ENCODE results near the gene GATAD2A. TPM values are rescaled to one million over a fixed set of nuclear protein-coding genes. Genes with fewer than 3 reads are reported as not detected.

The GATAD2A gene
- total and polyA plus RNA-seq, 2 of the 13 experiments (the other 11 are each of a cell fraction or from before 2014, with no cell fraction given): 16.8 to 28.6 TPM

DNA sequence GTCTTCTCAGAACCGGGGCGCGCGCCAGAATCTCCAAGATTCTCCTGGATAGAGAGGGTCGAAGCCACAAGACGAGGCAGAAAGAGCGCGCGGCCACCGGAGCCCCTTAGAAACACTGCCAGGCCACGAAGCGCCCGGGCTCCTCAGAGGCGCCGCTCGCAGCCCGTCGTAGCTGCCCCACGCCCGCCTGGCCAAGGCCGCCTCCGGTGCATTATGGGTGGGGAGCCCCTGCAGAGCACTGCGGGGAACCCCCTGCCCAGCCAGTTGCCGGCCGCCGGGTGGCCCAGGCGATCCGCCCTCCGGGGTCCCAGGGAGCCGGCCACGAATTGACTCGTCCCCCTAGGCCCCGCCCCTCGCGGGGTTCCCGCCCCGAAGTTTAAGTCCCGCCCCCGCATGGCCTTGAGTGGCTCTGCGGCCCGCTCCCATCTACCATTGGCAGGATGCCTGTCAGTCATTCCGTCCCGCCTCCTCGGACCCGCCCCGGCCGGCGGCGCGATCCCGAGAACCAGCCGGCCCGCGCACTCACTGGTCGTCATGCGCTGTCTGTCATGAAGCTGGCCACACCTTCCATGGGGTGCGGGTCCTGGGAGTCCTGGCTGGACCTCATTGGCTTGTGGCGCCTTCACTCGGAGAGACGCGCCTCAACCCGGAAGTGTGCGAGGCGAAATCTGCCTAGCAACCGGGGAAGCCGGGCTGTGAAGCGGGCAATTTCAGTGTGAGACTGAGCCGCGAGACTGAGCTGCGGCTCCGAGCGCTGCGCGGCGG, 20.2 kb upstream of the GATAD2A start (continued):
- TF ChIP-seq ARID3A (IDR thresholded peaks at IDR 0.05; ENCODE audit: low read depth, low read length) (no peak), FOSL1 (CRISPR knock-in tag; IDR thresholded peaks at IDR 0.05; ENCODE audit: borderline replicate concordance) (no peak), NPAS2 (CRISPR knock-in tag; IDR thresholded peaks at IDR 0.05; ENCODE audit: borderline replicate concordance) (no peak), PLRG1 (conservative IDR thresholded peaks at IDR 0.05) (no peak), ZNF737 (CRISPR knock-in tag; IDR thresholded peaks at IDR 0.05; ENCODE audit: borderline replicate concordance) (no peak), ZNF570 (CRISPR knock-in tag; IDR thresholded peaks at IDR 0.05; ENCODE audit: borderline replicate concordance) (no peak), RELA (CRISPR knock-in tag; IDR thresholded peaks at IDR 0.05) (no peak), ZNF431 (CRISPR knock-in tag; IDR thresholded peaks at IDR 0.05; ENCODE audit: borderline replicate concordance, low read depth) (no peak), ZNF776 (CRISPR knock-in tag; IDR thresholded peaks at IDR 0.05) (no peak), ZEB1 (IDR thresholded peaks at IDR 0.05; ENCODE audit: insufficient replicate concordance, low read depth) (no peak), ZNF7 (CRISPR knock-in tag; IDR thresholded peaks at IDR 0.05) (no peak), NCOR1 (IDR thresholded peaks at IDR 0.05; ENCODE audit: borderline replicate concordance, low read length) (no peak; the same call in 1 of the 2 replicates), NCOA1 (CRISPR knock-in tag; IDR thresholded peaks at IDR 0.05) (no peak), NR1H2 (CRISPR knock-in tag; IDR thresholded peaks at IDR 0.05; ENCODE audit: borderline replicate concordance, low read depth) (no peak), NFKB2 (CRISPR knock-in tag; IDR thresholded peaks at IDR 0.05; ENCODE audit: borderline replicate concordance) (0 out of 2 replicates have a peak, but pooled peaks have one; percentile 18), FIP1L1 (IDR thresholded peaks at IDR 0.05; ENCODE audit: borderline replicate concordance, insufficient read depth, low read depth, low read length) (no peak), BORCS8-MEF2B (CRISPR knock-in tag; IDR thresholded peaks at IDR 0.05) (peak; percentile 41; the same call in 1 of the 2 replicates), ZKSCAN5 (CRISPR knock-in tag; IDR thresholded peaks at IDR 0.05) (no peak), ATRX (CRISPR knock-in tag; IDR thresholded peaks at IDR 0.05; ENCODE audit: borderline replicate concordance) (no peak), MIER3 (CRISPR knock-in tag; IDR thresholded peaks at IDR 0.05; ENCODE audit: borderline replicate concordance) (peak; percentile 33; the same call in 1 of the 2 replicates), MAFK (conservative IDR thresholded peaks at IDR 0.05 in 1 of 2, IDR thresholded peaks at IDR 0.05 in 1 of 2; ENCODE audit: low read length in 2 of 2) (no peak), ZNF383 (CRISPR knock-in tag; IDR thresholded peaks at IDR 0.05; ENCODE audit: borderline replicate concordance) (no peak)
- TF ChIP-seq, protein P1, sequence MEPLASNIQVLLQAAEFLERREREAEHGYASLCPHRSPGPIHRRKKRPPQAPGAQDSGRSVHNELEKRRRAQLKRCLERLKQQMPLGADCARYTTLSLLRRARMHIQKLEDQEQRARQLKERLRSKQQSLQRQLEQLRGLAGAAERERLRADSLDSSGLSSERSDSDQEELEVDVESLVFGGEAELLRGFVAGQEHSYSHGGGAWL (CRISPR knock-in tag; IDR thresholded peaks at IDR 0.05): 0 out of 2 replicates have a peak, but pooled peaks have one; percentile 24
- TF ChIP-seq, protein P2, sequence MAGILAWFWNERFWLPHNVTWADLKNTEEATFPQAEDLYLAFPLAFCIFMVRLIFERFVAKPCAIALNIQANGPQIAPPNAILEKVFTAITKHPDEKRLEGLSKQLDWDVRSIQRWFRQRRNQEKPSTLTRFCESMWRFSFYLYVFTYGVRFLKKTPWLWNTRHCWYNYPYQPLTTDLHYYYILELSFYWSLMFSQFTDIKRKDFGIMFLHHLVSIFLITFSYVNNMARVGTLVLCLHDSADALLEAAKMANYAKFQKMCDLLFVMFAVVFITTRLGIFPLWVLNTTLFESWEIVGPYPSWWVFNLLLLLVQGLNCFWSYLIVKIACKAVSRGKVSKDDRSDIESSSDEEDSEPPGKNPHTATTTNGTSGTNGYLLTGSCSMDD (CRISPR knock-in tag; IDR thresholded peaks at IDR 0.05): no peak
- TF ChIP-seq, protein P3, sequence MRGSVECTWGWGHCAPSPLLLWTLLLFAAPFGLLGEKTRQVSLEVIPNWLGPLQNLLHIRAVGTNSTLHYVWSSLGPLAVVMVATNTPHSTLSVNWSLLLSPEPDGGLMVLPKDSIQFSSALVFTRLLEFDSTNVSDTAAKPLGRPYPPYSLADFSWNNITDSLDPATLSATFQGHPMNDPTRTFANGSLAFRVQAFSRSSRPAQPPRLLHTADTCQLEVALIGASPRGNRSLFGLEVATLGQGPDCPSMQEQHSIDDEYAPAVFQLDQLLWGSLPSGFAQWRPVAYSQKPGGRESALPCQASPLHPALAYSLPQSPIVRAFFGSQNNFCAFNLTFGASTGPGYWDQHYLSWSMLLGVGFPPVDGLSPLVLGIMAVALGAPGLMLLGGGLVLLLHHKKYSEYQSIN (CRISPR knock-in tag; IDR thresholded peaks at IDR 0.05; ENCODE audit: borderline replicate concordance): no peak
